GM19324 (cell line): ENCODE measurements around the gene GIMAP7.
"Not testable (repeated sequence)": the region's sequence is repeated elsewhere in the genome, so short reads cannot be mapped to it uniquely, and the experiment has no call there.

Experiments used
- ATAC-seq: cut with Tn5 transposase; IDR thresholded peaks from one replicate; pipeline ENCODE4 v1.9.1; 2021; ENCODE audit warnings: mild to moderate bottlenecking, moderate library complexity; ENCODE audit not compliant: unreplicated experiment, low FRiP score

GIMAP7 gene

GRCh38 chr7:150514748-150515222 is at the start of gene GIMAP7:
Gene GIMAP7 (plus strand): TSS chr7:150514872. CDS start chr7:150519975, 5,103 bp downstream.
- peak; percentile 54 for ATAC-seq

- ATAC-seq, result no peak
These were observed 49.7 kb upstream of the GIMAP7 start for GRCh38 chr7:150464962-150465361.

DNA sequence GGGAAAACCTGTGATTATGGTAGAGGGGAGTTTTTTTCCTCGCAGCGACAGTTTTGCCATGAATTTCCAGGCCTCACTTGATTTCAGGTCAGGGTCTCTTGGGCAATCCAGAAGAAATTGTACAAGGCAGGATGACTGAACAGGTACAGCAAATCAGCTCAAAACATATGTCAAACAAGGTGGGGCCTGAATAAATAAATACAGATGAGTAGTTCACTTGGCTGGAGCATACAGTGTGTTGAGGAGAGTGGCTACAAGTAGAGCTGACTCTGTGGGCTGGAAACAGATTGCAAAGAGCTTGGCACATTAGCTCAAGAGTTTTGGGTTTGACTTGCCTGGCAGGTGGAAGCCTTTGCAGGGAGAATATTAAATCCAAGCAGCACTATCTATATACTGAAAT is 49.3 kb upstream of the GIMAP7 start:
- no peak for ATAC-seq

DNA sequence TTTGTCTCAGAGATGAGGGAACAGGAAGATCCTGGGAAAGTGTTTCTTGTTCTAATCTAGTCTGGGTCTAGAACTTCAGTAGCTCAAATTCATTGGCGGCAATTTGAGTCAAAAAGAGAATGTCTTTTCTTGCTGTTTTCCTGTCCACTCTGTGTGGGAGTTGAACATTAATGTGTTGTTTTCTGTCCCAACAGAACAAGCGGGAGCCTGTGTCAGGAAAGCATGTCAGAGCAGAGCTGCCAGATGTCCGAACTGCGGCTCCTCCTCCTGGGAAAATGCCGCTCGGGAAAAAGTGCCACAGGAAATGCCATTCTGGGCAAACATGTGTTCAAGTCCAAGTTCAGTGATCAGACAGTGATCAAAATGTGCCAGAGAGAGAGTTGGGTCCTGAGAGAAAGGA is 48.2 kb upstream of the GIMAP7 start:
- no peak for ATAC-seq

GRCh38 chr7:150468241-150468640 is 46.4 kb upstream of the GIMAP7 start:
- no peak for ATAC-seq

DNA sequence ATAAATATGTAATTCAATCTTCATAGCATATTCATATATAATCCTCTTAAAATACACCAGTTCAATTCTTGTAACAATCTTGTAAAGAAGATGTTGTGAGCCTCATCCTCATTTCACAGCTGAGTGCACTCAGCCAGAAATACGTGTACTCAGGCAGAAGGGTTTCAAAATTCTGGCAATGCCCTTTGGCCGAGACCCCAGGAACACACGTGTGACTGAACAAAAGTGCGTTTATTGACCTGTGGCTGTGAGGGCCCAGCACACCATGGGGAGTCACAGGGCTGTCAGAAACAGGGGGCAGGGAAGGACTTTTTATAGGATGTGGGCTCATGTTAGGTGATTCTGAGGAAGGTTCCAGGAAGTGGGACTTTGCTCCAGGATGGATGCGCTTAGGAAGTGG is 42.8 kb upstream of the GIMAP7 start:
- no peak for ATAC-seq

DNA sequence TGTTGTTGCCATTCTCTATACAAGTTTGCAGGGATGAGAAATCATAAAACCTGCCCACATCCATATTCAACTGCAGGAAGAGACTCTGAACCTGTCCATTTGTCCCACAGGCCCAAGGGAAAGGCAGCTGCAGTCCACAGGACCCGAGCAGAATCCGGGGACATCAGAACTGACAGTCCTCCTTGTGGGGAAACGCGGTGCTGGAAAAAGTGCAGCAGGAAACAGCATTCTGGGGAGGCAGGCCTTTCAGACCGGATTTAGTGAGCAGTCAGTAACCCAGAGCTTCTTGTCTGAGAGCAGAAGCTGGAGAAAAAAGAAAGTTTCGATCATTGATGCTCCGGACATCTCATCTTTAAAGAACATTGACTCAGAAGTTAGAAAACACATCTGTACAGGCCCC is 40.8 kb upstream of the GIMAP7 start:
- no peak for ATAC-seq

GRCh38 chr7:150476285-150476684 is 38.4 kb upstream of the GIMAP7 start:
- ATAC-seq, result no peak

- no peak for ATAC-seq
These were observed 37.6 kb upstream of the GIMAP7 start for GRCh38 chr7:150476819-150477631.

DNA sequence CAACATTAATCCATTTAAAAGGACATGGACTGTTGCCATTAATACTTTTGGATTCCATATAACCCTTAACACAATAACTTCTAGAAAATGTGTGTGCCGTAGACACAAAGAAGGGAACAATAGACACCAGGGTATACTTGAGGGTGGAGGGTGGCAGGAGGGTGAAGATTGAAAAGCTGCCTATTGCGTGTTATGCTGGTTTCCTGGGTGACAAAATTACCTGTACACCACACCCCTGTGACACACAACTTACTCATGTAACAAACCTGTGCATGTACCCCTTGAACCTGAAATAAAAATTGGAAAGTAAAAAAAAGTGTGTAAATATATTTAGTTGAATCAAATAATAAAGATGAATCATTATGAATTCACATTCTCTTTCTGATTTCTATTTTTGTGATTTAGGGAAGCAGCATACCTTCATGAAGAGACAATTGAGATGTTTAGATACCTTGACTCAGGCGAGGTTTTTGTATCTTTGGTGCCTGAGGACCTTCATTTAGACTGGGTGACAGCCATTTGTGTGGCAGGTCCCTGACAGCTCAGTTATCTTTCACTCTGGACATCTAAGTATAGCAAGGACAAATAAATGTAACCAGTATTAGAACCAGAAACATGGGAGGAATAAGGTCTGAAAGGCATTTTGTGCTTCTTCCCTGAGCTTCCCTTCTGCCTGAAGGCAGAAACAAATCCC is 35.5 kb upstream of the GIMAP7 start:
- ATAC-seq, result no peak

DNA sequence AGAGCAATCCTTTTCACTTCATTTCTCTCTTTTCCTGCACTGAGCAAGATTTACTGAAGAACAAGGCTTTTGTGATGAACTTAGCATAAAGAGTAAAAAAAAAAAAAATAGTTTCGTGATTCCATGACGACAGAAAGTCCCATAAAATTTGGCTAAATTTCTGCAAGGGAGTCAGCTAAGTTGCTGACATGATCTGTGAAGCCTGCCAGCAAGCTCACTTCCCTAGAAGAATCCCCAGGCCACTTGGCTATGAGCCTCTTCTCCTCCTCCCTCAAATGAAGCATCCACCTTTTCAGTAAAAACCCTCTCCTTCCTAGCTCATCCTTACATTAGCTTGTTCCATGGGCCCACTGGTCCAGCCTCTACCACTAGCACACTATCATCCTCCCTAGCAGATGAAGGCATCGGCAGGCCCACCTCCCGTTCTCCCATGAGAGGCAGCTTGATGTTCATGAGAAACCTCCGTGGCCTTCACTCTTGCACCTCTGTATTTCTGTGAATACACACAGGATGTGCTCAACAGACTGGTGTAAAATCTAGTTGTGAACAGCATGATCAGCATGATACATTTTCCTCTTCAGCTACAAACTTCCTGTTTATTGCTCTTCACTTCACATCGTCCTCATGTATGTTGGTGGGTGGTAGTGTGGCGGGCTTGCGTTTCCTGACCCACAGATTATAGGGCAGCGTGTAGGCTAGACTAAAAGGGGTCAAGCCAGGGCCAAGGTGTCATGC is 33.3 kb upstream of the GIMAP7 start:
- no peak for ATAC-seq

GRCh38 chr7:150481922-150482321 is 32.8 kb upstream of the GIMAP7 start:
- ATAC-seq, result no peak

DNA sequence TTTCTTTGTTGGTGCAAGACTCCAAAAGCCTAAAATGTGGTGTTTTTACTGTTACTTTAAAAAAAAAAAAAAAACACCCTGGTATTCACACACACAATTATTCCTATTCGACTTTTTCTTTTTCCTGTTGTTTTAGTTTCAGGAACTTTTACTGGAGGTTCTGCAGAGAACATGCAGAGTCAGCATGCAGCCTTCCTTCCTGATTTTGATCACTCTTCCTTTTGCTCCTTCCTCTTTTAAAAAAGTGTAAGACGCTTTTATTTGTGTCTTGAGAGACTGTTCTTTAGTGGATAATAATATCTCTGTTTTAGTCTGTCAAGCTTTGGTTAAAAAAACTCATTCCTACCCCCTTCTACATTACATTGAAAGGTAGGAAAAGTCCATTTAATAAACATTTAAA is 31.2 kb upstream of the GIMAP7 start:
- not testable (repeated sequence) for ATAC-seq

GRCh38 chr7:150484071-150484470 is 30.6 kb upstream of the GIMAP7 start:
- ATAC-seq, result not testable (repeated sequence)

DNA sequence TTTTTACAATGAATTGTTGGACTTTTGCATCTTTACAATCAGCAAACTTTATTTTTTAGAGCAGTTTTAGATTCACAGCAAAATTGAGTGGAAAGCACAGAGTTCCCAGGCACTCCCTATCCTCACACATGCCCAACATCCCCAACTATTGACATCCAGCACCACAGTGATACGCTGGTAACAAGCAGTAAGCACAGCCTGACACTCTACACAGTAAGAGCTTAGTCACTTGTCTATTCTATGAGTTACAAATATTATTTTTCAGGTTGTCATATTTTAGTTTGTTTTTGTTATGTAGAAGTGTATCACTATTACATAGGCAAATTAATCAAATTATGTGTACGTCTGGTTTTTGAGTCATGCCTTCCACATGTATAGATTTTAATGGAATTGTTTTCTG is 27.0 kb upstream of the GIMAP7 start:
- ATAC-seq, result no peak

DNA sequence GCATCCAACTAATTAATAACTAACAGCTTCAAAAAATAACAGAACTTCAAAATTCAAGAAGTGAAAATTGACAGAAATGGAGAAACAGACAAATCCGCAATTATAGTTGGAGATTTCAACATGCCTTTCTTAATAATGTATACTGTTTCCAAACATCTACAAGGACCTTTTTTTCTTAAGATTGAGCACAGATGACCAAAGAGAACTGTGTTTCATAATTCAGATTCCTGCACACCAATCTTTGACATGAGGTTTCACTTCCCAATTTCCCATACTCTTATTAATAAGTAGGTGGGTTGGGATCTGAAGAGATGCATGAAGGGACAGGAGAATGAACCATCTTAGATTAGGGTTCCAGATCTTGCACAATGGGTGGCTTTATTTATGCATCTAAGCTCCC is 24.9 kb upstream of the GIMAP7 start:
- ATAC-seq, result no peak

- not testable (repeated sequence) for ATAC-seq
These were observed 21.2 kb upstream of the GIMAP7 start for GRCh38 chr7:150493442-150493841.

DNA sequence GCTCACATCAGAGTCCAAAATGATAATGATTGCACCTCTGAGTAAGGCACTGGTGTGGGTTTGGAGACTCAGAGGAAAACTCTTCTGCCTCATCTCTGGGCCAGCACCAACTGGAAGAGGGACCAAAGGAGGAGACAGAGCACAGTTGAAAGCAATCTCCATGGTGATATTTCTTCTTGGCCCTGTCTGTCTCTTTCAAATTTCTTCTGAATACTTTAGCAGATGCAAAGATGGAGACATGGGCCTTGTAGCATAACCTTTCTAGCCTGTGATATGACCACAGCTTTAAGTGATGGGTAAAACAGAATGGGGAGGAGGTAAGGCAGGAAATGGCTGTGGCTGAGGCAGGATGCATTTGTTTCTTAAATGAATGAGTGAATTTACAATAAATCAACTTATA is 12.2 kb upstream of the GIMAP7 start:
- ATAC-seq, result no peak

DNA sequence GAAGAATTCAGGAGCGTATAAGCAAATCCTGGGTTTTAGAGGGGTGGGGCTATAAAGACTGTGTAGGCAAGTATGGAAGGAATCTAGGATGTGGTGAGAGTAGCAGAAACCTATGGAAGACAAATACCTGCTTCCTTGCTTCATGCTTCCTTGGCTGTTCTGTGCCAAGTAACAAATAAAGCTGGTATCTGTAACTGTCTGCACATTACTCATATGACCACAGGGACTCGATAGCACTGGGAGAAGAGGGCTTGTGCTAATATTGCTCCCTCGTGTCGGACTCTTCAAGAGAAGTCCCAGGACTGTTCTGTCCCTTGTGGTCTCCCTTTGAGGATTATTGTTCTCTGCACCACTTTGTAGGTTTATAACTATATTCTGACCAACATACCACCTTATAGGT is 11.5 kb upstream of the GIMAP7 start:
- ATAC-seq, result no peak

DNA sequence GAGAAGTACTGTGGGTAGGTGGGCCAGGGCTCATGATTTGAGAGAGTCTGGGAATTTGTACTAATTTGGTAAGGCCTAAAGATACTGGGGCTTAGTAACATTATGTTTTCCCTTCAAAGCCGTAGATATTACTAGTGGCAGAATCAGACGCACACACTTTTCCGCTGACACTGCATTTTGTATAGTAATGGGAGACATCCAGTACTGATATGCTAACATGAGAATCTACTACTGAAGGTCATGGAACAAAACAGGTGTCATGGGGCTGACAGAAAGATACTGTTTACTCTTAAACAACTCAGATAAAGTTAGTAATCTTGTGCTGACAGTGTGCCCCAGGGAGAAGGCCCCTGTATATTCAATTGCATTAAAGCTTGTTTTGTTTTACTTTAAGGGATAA is 11.1 kb upstream of the GIMAP7 start:
- ATAC-seq, result no peak

DNA sequence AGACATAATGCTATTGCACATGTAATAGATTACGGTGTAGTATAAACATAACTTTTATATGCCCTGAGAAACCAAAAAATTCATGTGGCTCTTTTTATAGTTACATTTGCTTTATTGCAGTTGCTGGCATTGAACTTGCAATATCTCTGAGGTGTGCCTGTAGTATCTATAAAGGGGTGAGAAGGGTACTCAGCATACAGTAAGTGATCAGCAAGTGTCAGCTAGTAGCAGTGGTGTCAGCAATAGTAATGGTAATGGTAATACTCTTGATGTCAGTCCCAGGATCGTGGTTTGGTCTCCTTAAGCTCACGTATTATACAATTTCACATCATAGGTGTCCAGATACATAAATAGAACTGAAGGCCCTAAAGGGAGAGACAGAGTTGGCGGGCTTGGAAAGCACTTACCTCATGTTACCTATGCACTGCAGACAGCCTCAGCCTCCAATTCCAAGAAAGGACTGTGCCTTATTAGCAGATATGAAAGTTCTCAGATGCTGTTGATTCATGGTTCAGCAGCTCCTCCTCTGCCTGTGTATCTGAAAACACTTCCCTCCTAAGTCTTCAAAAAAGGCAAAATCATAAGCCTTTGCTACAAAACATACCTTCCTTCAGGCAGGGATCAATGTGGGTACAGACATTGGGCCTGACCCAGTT is 6.6 kb upstream of the GIMAP7 start:
- no peak for ATAC-seq
